Heart left ventricle (tissue), 16 donors: ENCODE data around the gene SLCO3A1. TPM values are rescaled to one million over a fixed set of nuclear protein-coding genes. Genes with fewer than 3 reads are reported as not detected.

ENCODE experiments used
- ATAC-seq, 4 donors: fragments of 200-7000 bp; cut with Tn5 transposase; one replicate each; pipeline ENCODE4 v1.9.1; 2020 to 2022; ENCODE audit warnings: moderate library complexity in 4 of 4, mild to moderate bottlenecking in 3 of 4, moderate number of reproducible peaks in 1 of 4
- DNase-seq, 5 donors: peaks; one replicate each; pipeline ENCODE4 v3.0.0-alpha.2; 2020
- H3K27ac ChIP-seq, 12 donors: fragments of 200-600 bp; sonication (generic) in 4 of 12; one replicate each; pipeline versions ENCODE4 v1.5.0 to v1.8.0; 2016 to 2022; ENCODE audit warnings: mild to moderate bottlenecking in 2 of 12
- H3K27me3 ChIP-seq, 9 donors: fragments of 200-600 bp; sonication (generic) in 2 of 9; one replicate each; pipeline versions ENCODE4 v1.5.1 to v1.8.0; 2016 to 2022; ENCODE audit warnings: mild to moderate bottlenecking in 3 of 9
- H3K36me3 ChIP-seq, 9 donors: fragments of 200-600 bp; sonication (generic) in 2 of 9; one replicate each; pipeline versions ENCODE4 v1.5.0 to v1.8.0; 2018 to 2022; ENCODE audit warnings: mild to moderate bottlenecking in 2 of 9
- H3K4me1 ChIP-seq, 12 donors: fragments of 200-600 bp; sonication (generic) in 4 of 12; one replicate each; pipeline versions ENCODE4 v1.5.0 to v1.8.0; 2016 to 2022; ENCODE audit warnings: mild to moderate bottlenecking in 3 of 12
- H3K4me3 ChIP-seq, 12 donors: fragments of 200-600 bp; sonication (generic) in 4 of 12; one replicate each; pipeline versions ENCODE4 v1.5.0 to v1.8.0; 2017 to 2022; ENCODE audit warnings: mild to moderate bottlenecking in 9 of 12, moderate library complexity in 4 of 12
- H3K9me3 ChIP-seq, 12 donors: fragments of 200-600 bp; sonication (generic) in 4 of 12; one replicate each; pipeline versions ENCODE4 v1.5.0 to v1.8.0; 2016 to 2022; ENCODE audit warnings: mild to moderate bottlenecking in 1 of 12
- POLR2A ChIP-seq, 2 donors: fragments of 450-650 bp; IDR thresholded peaks; one replicate each; pipeline ENCODE4 v1.6.1; 2017; ENCODE audit warnings: antibody characterized with exemption in 2 of 2, mild to moderate bottlenecking in 2 of 2, moderate library complexity in 2 of 2
- WGBS, 4 donors: extraction: QIAGEN DNeasy Blood & Tissue Kit in 2 of 4; methylation state at CpG; one replicate each; pipeline versions ENCODE4 v1.1.5 to v1.1.7; 2013 to 2018; 5-methylcytosine and 5-hydroxymethylcytosine counted together
- intact Hi-C, 10 donors: fragments of 100-400 bp; cut with DNase I; formaldehyde crosslinking; loops; one replicate each; pipeline versions ENCODE4 v1.11.1 to v1.14.2; 2022
- polyA plus RNA-seq, 2 donors: library from polyadenylated mRNA; stranded (reverse); fragments of 200-250 nt; gene quantifications; one replicate each; pipeline ENCODE4 v1.2.3, GENCODE V29; 2013
- total RNA-seq, 9 donors: library from RNA; depleted of rRNA in 2 of 9; stranded (reverse); fragments of >200 nt in 2 of 9; fragmentation: NEBNext Ultra II Directional in 3 of 9; extraction: Animal tissue kit (Norgen Biotek cat#: 25700) in 3 of 9; gene quantifications; one replicate each; pipeline versions ENCODE4 v1.1.0 to v1.2.4, GENCODE V29; 2016 to 2023
- TF ChIP-seq, protein P1 (sequence below), 12 donors: fragments of 200-600 bp; sonication (generic) in 4 of 12; IDR thresholded peaks; one replicate each; pipeline versions ENCODE4 v1.5.0 to v1.8.0; 2018 to 2022; ENCODE audit warnings: antibody characterized with exemption in 12 of 12, mild to moderate bottlenecking in 5 of 12
- donor health status: ischemic (EF 13 %, LVEDD 7.1; RV severe dilation, severe dysfunction).
- donor health status: healthy with polysubstance abuse.
- donor health status: DM: no; HTN: yes; CAD: no.
- donor health status: DM: no; HTN: no; CAD: no.
- donor health status: ischemic (EF 25% LVEDD 6.9; RV normal size, moderate dysfunction).
- donor health status: ischemic (EF 25% LVEDD 5.7; RV mildly dilated, moderate dysfunction).
- donor health status: healthy.
- donor health status: DM: yes; HTN: yes; CAD: no.
- donor health status: ischemic (EF 35%, LVEDD 5.7; RV mildly dilated, moderate dysfunction).
- donor health status: nonischemic (EF 11% LVEDD 7.7; RV severe dilation, severe dysfunction).
- donor health status: DM: yes; HTN: yes; CAD: no.
- donor health status: PGD.
- donor health status: ischemic (EF 29% LVEDD 5.4; RV normal size, mild dysfunction).
- donor health status: nonischemic (EF 23%, LVEDD 6.1; RV moderate dilation, normal function).

SLCO3A1 gene
- total and polyA plus RNA-seq, 11 donors = 26.3 to 64.2 (median 50.2) TPM

DNA sequence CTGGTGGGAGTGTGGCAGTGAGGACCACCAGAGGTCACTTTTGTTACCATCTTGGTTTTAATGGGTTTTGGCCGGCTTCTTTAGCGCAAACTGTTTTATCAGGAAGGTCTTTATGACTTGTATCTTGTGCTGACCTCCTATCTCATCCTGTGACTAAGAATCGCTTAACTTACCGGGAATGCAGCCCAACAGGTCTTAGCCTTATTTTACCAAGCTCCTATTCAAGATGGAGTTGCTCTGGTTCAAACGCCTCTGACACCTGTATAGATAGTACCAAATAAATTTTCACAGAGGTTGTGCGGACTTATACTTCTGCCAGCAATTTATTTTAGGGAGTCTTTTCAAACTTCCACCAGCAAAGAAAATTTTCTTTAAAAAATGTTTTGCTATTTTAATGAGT is 13.6 kb upstream of the SLCO3A1 start:
- Histone ChIP-seq H3K9me3 (peaks cover 0 to 7% (median 0%) of the 10 kb centered on the region in 12 donors), H3K4me1 (no peaks in the 10 kb centered on the region), H3K27me3 (no peaks in the 10 kb centered on the region), H3K27ac (no peak overlapping the region), H3K36me3 (no peaks in the 10 kb centered on the region), H3K4me3 (no peak overlapping the region)
- ATAC-seq = no peak
- intact Hi-C loops = loop anchor here in 1 of 10 donors (10.0 kb wide), 1 partner anchor 225 kb away; no protein-coding TSS in a partner anchor
- no peak for DNase-seq
- 66 to 78% (median 75%) methylated on average over 6 of the region's 6 CpGs for WGBS, 4 donors
- TF ChIP-seq, protein P1, sequence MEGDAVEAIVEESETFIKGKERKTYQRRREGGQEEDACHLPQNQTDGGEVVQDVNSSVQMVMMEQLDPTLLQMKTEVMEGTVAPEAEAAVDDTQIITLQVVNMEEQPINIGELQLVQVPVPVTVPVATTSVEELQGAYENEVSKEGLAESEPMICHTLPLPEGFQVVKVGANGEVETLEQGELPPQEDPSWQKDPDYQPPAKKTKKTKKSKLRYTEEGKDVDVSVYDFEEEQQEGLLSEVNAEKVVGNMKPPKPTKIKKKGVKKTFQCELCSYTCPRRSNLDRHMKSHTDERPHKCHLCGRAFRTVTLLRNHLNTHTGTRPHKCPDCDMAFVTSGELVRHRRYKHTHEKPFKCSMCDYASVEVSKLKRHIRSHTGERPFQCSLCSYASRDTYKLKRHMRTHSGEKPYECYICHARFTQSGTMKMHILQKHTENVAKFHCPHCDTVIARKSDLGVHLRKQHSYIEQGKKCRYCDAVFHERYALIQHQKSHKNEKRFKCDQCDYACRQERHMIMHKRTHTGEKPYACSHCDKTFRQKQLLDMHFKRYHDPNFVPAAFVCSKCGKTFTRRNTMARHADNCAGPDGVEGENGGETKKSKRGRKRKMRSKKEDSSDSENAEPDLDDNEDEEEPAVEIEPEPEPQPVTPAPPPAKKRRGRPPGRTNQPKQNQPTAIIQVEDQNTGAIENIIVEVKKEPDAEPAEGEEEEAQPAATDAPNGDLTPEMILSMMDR (IDR thresholded peaks at IDR 0.05) = no peak
- no peak for TF ChIP-seq POLR2A (IDR thresholded peaks at IDR 0.05)

DNA sequence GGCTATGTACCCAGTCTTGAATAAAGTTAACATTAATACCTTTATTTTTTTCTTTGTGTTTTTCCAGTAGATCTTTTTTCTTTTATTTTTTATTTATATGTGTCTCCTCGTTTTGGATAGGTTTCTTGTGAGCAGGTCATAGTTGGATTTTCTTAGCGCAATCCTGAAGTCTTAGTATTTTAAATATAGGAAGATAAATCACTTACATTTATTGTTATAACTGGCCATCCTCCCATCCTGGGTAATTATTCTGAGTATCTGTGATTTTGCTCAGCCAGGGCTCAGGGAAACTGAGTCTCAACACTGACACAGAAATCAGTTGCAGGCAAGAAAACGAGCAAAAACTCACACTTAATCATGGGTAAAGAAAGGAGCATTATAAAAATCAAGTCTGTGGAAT is 11.6 kb upstream of the SLCO3A1 start:
- ATAC-seq (no peak), DNase-seq (no peak)
- peaks cover 0 to 7% (median 0%) of the 10 kb centered on the region in 12 donors for H3K9me3 ChIP-seq
- H3K27me3 ChIP-seq = no peaks in the 10 kb centered on the region
- 86 to 89% (median 88%) methylated on average over 3 of the region's 3 CpGs for WGBS, 4 donors
- peaks cover 0 to 4% (median 0%) of the 10 kb centered on the region in 12 donors for H3K4me1 ChIP-seq
- H3K27ac ChIP-seq = no peak overlapping the region
- intact Hi-C loops = loop anchor here in 1 of 10 donors (10.0 kb wide), 1 partner anchor 227 kb away; no protein-coding TSS in a partner anchor
- TF ChIP-seq POLR2A (IDR thresholded peaks at IDR 0.05) = no peak
- TF ChIP-seq, protein P1 (IDR thresholded peaks at IDR 0.05) = no peak
- H3K36me3 ChIP-seq = no peaks in the 10 kb centered on the region
- H3K4me3 ChIP-seq = no peak overlapping the region

- ATAC-seq (no peak), DNase-seq (no peak)
- H3K9me3 ChIP-seq = peaks cover 0 to 7% (median 0%) of the 10 kb centered on the region in 12 donors
- H3K27me3 ChIP-seq = no peaks in the 10 kb centered on the region
- intact Hi-C loops = loop anchor here in 1 of 10 donors (10.0 kb wide), 1 partner anchor 230 kb away; no protein-coding TSS in a partner anchor
- H3K4me3 ChIP-seq = no peak overlapping the region
- H3K27ac ChIP-seq = no peak overlapping the region
- 94 to 98% (median 97%) methylated on average over 3 of the region's 3 CpGs for WGBS, 4 donors
- TF ChIP-seq POLR2A (IDR thresholded peaks at IDR 0.05) = no peak
- TF ChIP-seq, protein P1 (IDR thresholded peaks at IDR 0.05) = no peak
- H3K36me3 ChIP-seq = no peaks in the 10 kb centered on the region
- H3K4me1 ChIP-seq = peaks cover 0 to 9% (median 0%) of the 10 kb centered on the region in 12 donors
Measured at GRCh38 chr15:91844341-91844740, 9.2 kb upstream of the SLCO3A1 start.

- TF ChIP-seq, protein P1 (IDR thresholded peaks at IDR 0.05) = no peak
- no peak for TF ChIP-seq POLR2A (IDR thresholded peaks at IDR 0.05)
- H3K36me3 ChIP-seq = no peaks in the 10 kb centered on the region
- ATAC-seq (no peak), DNase-seq (no peak)
- intact Hi-C loops = loop anchor here in 1 of 10 donors (10.0 kb wide), 1 partner anchor 230 kb away; no protein-coding TSS in a partner anchor
- H3K4me1 ChIP-seq = peaks cover 0 to 12% (median 0%) of the 10 kb centered on the region in 12 donors
- H3K27me3 ChIP-seq = no peaks in the 10 kb centered on the region
- peaks cover 0 to 7% (median 0%) of the 10 kb centered on the region in 12 donors for H3K9me3 ChIP-seq
- 87 to 93% (median 91%) methylated on average over 5 of the region's 5 CpGs for WGBS, 4 donors
- H3K4me3 ChIP-seq = no peak overlapping the region
- no peak overlapping the region for H3K27ac ChIP-seq
Measured at GRCh38 chr15:91844928-91845327, 8.6 kb upstream of the SLCO3A1 start.
